ENCODE data around the gene TMPRSS11A.

The TMPRSS11A gene

GRCh38 chr4:67869580-67870190, 93.6 kb downstream of the TMPRSS11A start:
- H3K4me3 ChIP-seq (ENCODE audit: low read depth, low read length): no peak overlapping the region
- TF ChIP-seq, protein P1, sequence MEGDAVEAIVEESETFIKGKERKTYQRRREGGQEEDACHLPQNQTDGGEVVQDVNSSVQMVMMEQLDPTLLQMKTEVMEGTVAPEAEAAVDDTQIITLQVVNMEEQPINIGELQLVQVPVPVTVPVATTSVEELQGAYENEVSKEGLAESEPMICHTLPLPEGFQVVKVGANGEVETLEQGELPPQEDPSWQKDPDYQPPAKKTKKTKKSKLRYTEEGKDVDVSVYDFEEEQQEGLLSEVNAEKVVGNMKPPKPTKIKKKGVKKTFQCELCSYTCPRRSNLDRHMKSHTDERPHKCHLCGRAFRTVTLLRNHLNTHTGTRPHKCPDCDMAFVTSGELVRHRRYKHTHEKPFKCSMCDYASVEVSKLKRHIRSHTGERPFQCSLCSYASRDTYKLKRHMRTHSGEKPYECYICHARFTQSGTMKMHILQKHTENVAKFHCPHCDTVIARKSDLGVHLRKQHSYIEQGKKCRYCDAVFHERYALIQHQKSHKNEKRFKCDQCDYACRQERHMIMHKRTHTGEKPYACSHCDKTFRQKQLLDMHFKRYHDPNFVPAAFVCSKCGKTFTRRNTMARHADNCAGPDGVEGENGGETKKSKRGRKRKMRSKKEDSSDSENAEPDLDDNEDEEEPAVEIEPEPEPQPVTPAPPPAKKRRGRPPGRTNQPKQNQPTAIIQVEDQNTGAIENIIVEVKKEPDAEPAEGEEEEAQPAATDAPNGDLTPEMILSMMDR (IDR thresholded peaks at IDR 0.05; ENCODE audit: control insufficient read depth, extremely low read depth, insufficient read depth): no peak
- no peak for DNase-seq (ENCODE audit: low read depth)

DNA sequence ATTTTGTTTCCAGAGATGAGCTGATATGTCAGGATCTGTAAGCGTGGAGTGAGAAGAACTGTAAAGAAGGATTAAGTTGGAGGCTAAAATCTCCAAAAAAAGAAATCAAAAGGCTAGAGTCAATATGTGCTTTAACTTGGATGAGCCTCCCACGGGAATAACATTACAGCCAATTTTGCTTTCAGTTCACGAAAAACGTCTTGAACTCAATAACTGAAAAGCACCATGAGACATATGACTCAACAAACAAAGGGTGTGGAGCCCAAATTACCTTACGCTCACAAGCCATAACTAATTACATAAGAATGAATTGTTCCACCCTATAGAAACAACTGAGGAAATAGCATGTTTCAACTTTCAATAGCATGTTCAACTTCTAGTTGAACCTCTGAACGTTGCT, 101.8 kb downstream of the TMPRSS11A start:
- TF ChIP-seq, protein P1 (IDR thresholded peaks at IDR 0.05; ENCODE audit: control insufficient read depth, extremely low read depth, insufficient read depth): no peak

More for the DNA sequence above, 101.8 kb downstream of the TMPRSS11A start:
- H3K4me3 ChIP-seq (ENCODE audit: low read depth, low read length): no peak overlapping the region
- no peak for DNase-seq (ENCODE audit: low read depth)
